Astrocyte (in vitro differentiated cells and primary cell): ENCODE data around the gene ATP10B.

Experiments used
- EZH2 ChIP-seq: IDR thresholded peaks from 2 replicates; pipeline ENCODE4 v1.6.1; 2012; ENCODE audit warnings: mild to moderate bottlenecking, low read length, inconsistent platforms; ENCODE audit not compliant: insufficient read depth
- TF ChIP-seq, protein P1 (sequence below): IDR thresholded peaks from 2 replicates; pipeline ENCODE4 v1.5.1; 2011; ENCODE audit warnings: low read depth, mild to moderate bottlenecking, inconsistent platforms, low read length, moderate library complexity; ENCODE audit not compliant: insufficient read depth

- TF ChIP-seq, protein P1, sequence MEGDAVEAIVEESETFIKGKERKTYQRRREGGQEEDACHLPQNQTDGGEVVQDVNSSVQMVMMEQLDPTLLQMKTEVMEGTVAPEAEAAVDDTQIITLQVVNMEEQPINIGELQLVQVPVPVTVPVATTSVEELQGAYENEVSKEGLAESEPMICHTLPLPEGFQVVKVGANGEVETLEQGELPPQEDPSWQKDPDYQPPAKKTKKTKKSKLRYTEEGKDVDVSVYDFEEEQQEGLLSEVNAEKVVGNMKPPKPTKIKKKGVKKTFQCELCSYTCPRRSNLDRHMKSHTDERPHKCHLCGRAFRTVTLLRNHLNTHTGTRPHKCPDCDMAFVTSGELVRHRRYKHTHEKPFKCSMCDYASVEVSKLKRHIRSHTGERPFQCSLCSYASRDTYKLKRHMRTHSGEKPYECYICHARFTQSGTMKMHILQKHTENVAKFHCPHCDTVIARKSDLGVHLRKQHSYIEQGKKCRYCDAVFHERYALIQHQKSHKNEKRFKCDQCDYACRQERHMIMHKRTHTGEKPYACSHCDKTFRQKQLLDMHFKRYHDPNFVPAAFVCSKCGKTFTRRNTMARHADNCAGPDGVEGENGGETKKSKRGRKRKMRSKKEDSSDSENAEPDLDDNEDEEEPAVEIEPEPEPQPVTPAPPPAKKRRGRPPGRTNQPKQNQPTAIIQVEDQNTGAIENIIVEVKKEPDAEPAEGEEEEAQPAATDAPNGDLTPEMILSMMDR = no peak
- no peak for TF ChIP-seq EZH2
Observed at GRCh38 chr5:160685219-160685618, 166.8 kb downstream of the ATP10B start.
